SK-N-SH treated with all-trans-retinoic acid at 6 μM for 48 hours (cell line): ENCODE data around the gene NOTO.

Experiments used
- ATAC-seq: fragments of 200-7000 bp; cut with Tn5 transposase; 3 replicates; pipeline ENCODE4 v1.9.1; 2020; ENCODE audit warnings: mild to moderate bottlenecking, moderate library complexity
- ARNTL ChIP-seq: fragments of 450-650 bp; formaldehyde crosslinking; IDR thresholded peaks from 2 replicates; pipeline ENCODE4 v1.5.0; 2020; ENCODE audit warnings: low read depth, mild to moderate bottlenecking, moderate library complexity, borderline replicate concordance
- ESRRG ChIP-seq: fragments of 250-450 bp; sonication (Bioruptor Pico); IDR thresholded peaks from 2 replicates; pipeline ENCODE4 v1.6.1; 2021; ENCODE audit warnings: mild to moderate bottlenecking
- OSR1 ChIP-seq: fragments of 250-450 bp; sonication (Bioruptor Pico); IDR thresholded peaks from 2 replicates; pipeline ENCODE4 v1.8.0; 2022; ENCODE audit warnings: moderate library complexity, mild to moderate bottlenecking, inconsistent platforms
- RARB ChIP-seq: fragments of 250-450 bp; sonication (Bioruptor Pico); IDR thresholded peaks from 2 replicates; pipeline ENCODE4 v1.8.0; 2021; ENCODE audit warnings: mild to moderate bottlenecking, moderate library complexity
- SNAI2 ChIP-seq: fragments of 250-450 bp; sonication (Bioruptor Pico); IDR thresholded peaks from 2 replicates; pipeline ENCODE4 v1.5.0; 2020; ENCODE audit warnings: mild to moderate bottlenecking, moderate library complexity
- TCF4 ChIP-seq: fragments of 250-450 bp; sonication (Bioruptor Pico); IDR thresholded peaks from 2 replicates; pipeline ENCODE4 v1.8.0; 2021; ENCODE audit warnings: mild to moderate bottlenecking, moderate library complexity, borderline replicate concordance
- TOX ChIP-seq: fragments of 250-450 bp; sonication (Bioruptor Pico); IDR thresholded peaks from 2 replicates; pipeline ENCODE4 v1.8.0; 2021; ENCODE audit warnings: mild to moderate bottlenecking, moderate library complexity, borderline replicate concordance
- ZC3H10 ChIP-seq: fragments of 250-450 bp; sonication (Bioruptor Pico); IDR thresholded peaks from 2 replicates; pipeline ENCODE4 v1.5.1; 2021; ENCODE audit warnings: mild to moderate bottlenecking, moderate library complexity
- ZNF565 ChIP-seq: fragments of 450-650 bp; formaldehyde crosslinking; conservative IDR thresholded peaks from 2 replicates; pipeline ENCODE4 v1.5.0; 2020; ENCODE audit warnings: low read depth, mild to moderate bottlenecking, moderate library complexity
- ZNF8 ChIP-seq: fragments of 450-650 bp; formaldehyde crosslinking; IDR thresholded peaks from 2 replicates; pipeline ENCODE4 v1.5.0; 2020; ENCODE audit warnings: mild to moderate bottlenecking, moderate library complexity
- TF ChIP-seq, protein P1 (sequence below): fragments of 250-450 bp; sonication (Bioruptor Pico); IDR thresholded peaks from 2 replicates; pipeline ENCODE4 v1.5.1; 2020; ENCODE audit warnings: low read depth, mild to moderate bottlenecking, moderate library complexity
- TF ChIP-seq, protein P2 (sequence below): fragments of 250-450 bp; sonication (Bioruptor Pico); IDR thresholded peaks from 2 replicates; pipeline ENCODE4 v1.8.0; 2020; ENCODE audit warnings: mild to moderate bottlenecking, moderate library complexity, borderline replicate concordance
- TF ChIP-seq, protein P3 (sequence below): fragments of 250-450 bp; sonication (Bioruptor Pico); IDR thresholded peaks from 2 replicates; pipeline ENCODE4 v1.5.1; 2021; ENCODE audit warnings: mild to moderate bottlenecking, moderate library complexity
- TF ChIP-seq, protein P4 (sequence below): fragments of 250-450 bp; sonication (Bioruptor Pico); IDR thresholded peaks from 2 replicates; pipeline ENCODE4 v1.5.0; 2020; ENCODE audit warnings: mild to moderate bottlenecking, moderate library complexity

The NOTO gene

DNA sequence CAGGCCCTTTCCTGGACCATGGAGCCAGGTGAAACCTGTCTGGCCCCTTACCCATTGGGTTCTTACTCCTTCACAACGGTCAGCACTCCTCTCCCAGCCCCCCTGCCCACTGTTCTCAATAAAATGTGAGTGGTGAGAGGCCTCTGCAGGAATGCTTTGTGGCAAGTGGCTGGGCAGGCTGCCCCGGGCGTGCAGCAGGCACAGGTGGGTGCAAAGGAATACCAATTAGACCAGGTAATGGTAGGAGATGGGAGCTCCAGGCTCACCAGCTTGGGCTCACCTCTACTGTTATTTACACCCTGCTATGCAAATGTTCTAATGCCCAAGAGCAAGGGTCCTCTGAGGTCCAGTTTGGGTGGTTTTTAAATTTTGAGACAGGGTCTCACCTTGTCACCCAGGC is 24.7 kb downstream of the NOTO start (continued):
- TF ChIP-seq, protein P1, sequence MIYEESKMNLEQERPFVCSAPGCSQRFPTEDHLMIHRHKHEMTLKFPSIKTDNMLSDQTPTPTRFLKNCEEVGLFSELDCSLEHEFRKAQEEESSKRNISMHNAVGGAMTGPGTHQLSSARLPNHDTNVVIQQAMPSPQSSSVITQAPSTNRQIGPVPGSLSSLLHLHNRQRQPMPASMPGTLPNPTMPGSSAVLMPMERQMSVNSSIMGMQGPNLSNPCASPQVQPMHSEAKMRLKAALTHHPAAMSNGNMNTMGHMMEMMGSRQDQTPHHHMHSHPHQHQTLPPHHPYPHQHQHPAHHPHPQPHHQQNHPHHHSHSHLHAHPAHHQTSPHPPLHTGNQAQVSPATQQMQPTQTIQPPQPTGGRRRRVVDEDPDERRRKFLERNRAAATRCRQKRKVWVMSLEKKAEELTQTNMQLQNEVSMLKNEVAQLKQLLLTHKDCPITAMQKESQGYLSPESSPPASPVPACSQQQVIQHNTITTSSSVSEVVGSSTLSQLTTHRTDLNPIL (CRISPR knock-in tag): no peak
- TF ChIP-seq OSR1: no peak

DNA sequence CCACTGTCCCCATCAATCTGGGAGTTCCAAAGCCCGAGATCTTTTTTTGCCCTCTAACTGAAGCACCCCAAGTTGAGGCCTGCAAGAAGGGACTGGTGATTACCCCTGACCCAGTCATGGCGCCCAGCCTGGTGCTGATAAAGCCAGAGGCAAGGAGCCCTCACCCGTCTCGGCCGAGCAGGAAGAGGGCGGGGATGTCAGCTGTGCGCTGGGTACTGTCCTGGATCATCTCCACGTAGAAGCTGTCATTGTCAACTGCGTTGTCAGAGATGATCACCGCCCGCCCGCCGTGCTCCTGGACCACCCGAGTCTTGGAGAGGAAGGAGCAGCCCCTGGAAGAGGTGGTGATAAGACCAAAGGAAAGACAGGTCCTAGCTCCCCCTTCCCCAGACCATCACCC is 26.3 kb downstream of the NOTO start:
- no peak for ATAC-seq
- TF ChIP-seq ZNF8 (CRISPR knock-in tag): no peak
- TF ChIP-seq, protein P2, sequence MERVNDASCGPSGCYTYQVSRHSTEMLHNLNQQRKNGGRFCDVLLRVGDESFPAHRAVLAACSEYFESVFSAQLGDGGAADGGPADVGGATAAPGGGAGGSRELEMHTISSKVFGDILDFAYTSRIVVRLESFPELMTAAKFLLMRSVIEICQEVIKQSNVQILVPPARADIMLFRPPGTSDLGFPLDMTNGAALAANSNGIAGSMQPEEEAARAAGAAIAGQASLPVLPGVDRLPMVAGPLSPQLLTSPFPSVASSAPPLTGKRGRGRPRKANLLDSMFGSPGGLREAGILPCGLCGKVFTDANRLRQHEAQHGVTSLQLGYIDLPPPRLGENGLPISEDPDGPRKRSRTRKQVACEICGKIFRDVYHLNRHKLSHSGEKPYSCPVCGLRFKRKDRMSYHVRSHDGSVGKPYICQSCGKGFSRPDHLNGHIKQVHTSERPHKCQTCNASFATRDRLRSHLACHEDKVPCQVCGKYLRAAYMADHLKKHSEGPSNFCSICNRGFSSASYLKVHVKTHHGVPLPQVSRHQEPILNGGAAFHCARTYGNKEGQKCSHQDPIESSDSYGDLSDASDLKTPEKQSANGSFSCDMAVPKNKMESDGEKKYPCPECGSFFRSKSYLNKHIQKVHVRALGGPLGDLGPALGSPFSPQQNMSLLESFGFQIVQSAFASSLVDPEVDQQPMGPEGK (CRISPR knock-in tag): no peak
- TF ChIP-seq SNAI2 (CRISPR knock-in tag): no peak
- TF ChIP-seq TCF4 (CRISPR knock-in tag): no peak
- no peak for TF ChIP-seq TOX
- TF ChIP-seq ARNTL (CRISPR knock-in tag): no peak

DNA sequence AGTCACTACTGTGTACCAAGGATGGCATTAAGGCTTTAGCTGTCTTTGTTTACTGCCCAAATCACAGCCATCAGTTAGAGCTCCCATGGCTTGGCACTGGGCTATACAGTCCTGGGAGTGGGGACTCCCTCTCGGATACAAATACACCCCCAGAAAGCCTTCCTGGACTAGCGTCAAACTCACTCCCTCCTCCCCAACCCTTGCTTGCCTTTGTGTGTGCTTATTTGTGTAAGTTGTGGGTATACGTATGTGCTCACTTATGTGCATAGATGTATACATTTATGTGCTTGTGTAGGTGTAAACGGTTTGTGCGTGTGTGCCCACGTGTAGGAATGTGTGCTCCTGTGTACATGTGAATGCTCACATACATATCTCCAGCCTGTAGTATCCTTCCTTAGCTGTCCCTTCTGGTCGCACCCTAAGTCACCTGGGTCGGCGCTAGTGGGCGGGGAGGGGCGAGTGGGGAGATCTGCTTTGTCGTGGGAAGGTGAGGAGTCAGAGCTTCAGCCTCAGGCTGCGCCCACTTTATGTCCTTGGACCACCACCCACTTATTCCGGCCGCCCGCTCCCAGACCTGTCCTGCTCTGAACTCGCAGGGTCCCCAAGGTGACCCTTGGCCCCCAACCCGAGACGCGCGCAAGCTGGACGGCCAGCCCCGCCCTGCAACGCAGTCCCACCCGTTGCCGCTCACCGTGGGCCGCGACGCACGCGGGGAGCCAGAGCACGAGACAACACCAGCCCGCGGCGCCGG is 30.2 kb downstream of the NOTO start:
- TF ChIP-seq, protein P3, sequence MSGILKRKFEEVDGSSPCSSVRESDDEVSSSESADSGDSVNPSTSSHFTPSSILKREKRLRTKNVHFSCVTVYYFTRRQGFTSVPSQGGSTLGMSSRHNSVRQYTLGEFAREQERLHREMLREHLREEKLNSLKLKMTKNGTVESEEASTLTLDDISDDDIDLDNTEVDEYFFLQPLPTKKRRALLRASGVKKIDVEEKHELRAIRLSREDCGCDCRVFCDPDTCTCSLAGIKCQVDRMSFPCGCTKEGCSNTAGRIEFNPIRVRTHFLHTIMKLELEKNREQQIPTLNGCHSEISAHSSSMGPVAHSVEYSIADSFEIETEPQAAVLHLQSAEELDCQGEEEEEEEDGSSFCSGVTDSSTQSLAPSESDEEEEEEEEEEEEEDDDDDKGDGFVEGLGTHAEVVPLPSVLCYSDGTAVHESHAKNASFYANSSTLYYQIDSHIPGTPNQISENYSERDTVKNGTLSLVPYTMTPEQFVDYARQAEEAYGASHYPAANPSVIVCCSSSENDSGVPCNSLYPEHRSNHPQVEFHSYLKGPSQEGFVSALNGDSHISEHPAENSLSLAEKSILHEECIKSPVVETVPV (CRISPR knock-in tag): no peak
- no peak for TF ChIP-seq ESRRG (CRISPR knock-in tag)
- TF ChIP-seq, protein P4, sequence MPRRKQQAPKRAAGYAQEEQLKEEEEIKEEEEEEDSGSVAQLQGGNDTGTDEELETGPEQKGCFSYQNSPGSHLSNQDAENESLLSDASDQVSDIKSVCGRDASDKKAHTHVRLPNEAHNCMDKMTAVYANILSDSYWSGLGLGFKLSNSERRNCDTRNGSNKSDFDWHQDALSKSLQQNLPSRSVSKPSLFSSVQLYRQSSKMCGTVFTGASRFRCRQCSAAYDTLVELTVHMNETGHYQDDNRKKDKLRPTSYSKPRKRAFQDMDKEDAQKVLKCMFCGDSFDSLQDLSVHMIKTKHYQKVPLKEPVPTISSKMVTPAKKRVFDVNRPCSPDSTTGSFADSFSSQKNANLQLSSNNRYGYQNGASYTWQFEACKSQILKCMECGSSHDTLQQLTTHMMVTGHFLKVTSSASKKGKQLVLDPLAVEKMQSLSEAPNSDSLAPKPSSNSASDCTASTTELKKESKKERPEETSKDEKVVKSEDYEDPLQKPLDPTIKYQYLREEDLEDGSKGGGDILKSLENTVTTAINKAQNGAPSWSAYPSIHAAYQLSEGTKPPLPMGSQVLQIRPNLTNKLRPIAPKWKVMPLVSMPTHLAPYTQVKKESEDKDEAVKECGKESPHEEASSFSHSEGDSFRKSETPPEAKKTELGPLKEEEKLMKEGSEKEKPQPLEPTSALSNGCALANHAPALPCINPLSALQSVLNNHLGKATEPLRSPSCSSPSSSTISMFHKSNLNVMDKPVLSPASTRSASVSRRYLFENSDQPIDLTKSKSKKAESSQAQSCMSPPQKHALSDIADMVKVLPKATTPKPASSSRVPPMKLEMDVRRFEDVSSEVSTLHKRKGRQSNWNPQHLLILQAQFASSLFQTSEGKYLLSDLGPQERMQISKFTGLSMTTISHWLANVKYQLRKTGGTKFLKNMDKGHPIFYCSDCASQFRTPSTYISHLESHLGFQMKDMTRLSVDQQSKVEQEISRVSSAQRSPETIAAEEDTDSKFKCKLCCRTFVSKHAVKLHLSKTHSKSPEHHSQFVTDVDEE: no peak
- no peak for ATAC-seq

DNA sequence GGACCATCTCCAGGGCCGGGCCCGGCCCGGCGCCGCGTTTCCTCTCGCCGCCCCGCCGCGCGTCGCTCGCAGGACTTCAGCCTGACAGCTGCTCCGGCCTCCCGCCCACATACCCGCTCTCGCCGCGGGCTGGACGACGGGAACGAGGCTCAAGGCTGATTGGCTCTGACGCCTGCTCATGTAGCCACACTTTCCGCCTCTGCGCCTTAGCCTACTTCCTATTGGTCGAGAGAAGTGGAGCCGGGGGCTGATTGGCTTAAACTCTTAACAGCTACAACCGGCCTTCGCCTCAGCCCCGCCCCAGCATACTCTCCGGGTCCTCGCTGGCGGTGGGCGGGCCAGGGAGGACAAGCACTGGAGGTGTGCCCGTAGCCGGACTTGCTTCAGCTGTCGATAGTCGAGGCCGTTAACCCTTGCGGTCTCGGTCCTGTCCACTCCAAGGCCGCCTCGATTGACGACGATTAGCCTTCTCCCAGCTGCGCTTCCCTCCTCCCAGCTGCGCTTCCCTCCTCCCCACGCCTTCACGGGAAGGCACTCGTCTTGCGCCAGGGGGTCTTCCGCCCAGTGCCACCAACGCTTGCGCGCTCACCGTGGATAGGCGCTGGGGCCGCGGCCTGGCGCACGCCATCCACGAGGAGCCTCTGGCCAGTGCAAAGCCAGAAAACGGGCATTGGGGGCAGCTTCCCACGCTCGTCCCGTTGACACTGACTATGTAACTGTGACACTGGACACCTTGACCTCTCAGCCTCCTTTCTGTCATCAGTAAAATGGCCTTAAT is 31.0 kb downstream of the NOTO start, which contains the start of gene PRADC1:
Gene PRADC1, minus strand, starts transcription at position 86 of the 778 bp plus-strand sequence. Its CDS starts 79 bp downstream, at position 7.
- TF ChIP-seq, protein P4: no peak
- TF ChIP-seq RARB (CRISPR knock-in tag) (no peak), ZC3H10 (CRISPR knock-in tag) (no peak), ZNF565 (CRISPR knock-in tag) (no peak), TCF4 (CRISPR knock-in tag) (no peak)
- TF ChIP-seq, protein P1 (CRISPR knock-in tag): no peak

More for the DNA sequence above, 31.0 kb downstream of the NOTO start, which contains the start of gene PRADC1:
- ATAC-seq: peak; percentile 94
